Measurements from ENCODE around the gene RALY. TPM values are rescaled to one million over a fixed set of nuclear protein-coding genes. Genes with fewer than 3 reads are reported as not detected.

RALY gene
- total and polyA plus RNA-seq, 4 donors = 114 to 148 (median 127) TPM

GRCh38 chr20:34110025-34110744 lies 116.5 kb downstream of the RALY start:
- peaks cover 0 to 2% of the 10 kb centered on the region in 2 donors for H3K36me3 ChIP-seq (ENCODE audit: control insufficient read depth in 1 of 2, insufficient read depth in 2 of 2, low read length in 1 of 2)
- peaks cover 5 to 6% of the 10 kb centered on the region in 2 donors for H3K4me1 ChIP-seq (ENCODE audit: control insufficient read depth in 1 of 2, insufficient read depth in 2 of 2, low read length in 2 of 2)
- peak overlapping the region; percentile 78 to 95 for H3K4me3 ChIP-seq (ENCODE audit: low read length in 2 of 2)
- H3K9me3 ChIP-seq (ENCODE audit: control insufficient read depth, low read length) = no peaks in the 10 kb centered on the region
- DNase-seq (no peak), ATAC-seq (ENCODE audit: low FRiP score) (no peak)
- H3K27me3 ChIP-seq (ENCODE audit: control insufficient read depth in 1 of 2, insufficient read depth in 2 of 2, low read length in 1 of 2) = no peaks in the 10 kb centered on the region
- intact Hi-C loops (cut with DNase I) = no loop called here
- peak overlapping the region in 1 of 2 donors; percentile 2 for H3K27ac ChIP-seq (ENCODE audit: low read depth in 1 of 2, low read length in 2 of 2)
- 70 to 78% methylated on average over 10 of the region's 10 CpGs for WGBS, 2 donors

GRCh38 chr20:34110745-34111641 lies 117.3 kb downstream of the RALY start:
- H3K4me1 ChIP-seq (ENCODE audit: control insufficient read depth in 1 of 2, insufficient read depth in 2 of 2, low read length in 2 of 2) = peaks cover 5 to 6% of the 10 kb centered on the region in 2 donors
- peak overlapping the region; percentile 78 to 95 for H3K4me3 ChIP-seq (ENCODE audit: low read length in 2 of 2)
- 1 to 2% methylated on average over 22 of the region's 22 CpGs for WGBS, 2 donors
- H3K27me3 ChIP-seq (ENCODE audit: control insufficient read depth in 1 of 2, insufficient read depth in 2 of 2, low read length in 1 of 2) = no peaks in the 10 kb centered on the region
- intact Hi-C loops (cut with DNase I) = no loop called here
- no peaks in the 10 kb centered on the region for H3K9me3 ChIP-seq (ENCODE audit: control insufficient read depth, low read length)
- DNase-seq (no peak), ATAC-seq (ENCODE audit: low FRiP score) (no peak)
- H3K27ac ChIP-seq (ENCODE audit: low read depth in 1 of 2, low read length in 2 of 2) = peak overlapping the region; percentile 14 to 71
- peaks cover 0 to 1% of the 10 kb centered on the region in 2 donors for H3K36me3 ChIP-seq (ENCODE audit: control insufficient read depth in 1 of 2, insufficient read depth in 2 of 2, low read length in 1 of 2)

DNA sequence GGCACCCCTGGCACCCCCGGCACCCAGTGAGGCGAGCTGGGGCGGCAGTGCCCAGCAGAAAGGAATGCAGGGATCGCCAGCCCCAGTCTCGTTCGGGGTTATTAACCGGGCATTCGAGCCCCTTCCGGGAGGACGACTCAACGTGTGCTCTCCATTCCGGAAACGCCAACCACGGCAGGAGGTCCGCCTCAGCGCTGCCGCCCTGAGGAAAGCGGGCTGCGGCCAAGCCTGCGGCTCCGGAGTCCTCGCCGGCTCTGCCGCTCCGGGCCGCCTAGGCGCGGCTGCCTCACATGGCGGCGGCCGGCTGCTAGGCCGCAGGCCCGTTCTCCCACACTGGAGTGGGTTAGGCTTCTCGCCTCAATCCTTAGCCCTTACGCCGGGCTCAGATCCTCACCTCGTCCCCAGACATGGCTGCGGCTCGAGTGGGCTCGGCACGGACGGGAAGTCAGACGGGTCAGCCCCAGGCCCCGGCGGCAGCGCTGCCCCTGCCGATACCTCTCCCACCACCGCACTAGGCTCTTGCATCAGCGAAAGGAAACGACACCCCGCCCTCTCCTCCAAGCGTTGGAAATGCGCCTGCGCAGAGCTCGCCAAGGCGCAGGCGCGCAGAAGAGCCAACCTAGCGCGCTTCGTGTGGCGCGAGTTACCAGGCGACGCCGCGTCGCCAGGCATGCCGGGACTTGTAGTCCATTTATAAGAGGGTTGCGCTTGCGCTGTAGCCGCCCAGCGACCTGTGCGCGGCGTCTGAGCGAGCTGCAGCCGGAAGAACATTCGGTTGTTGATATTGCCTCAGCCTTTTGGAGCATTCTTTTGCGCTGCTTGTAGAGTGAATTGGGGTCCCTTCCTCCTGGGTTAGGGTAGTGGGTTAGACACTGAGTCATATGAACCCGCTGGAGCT lies 118.2 kb downstream of the RALY start, which contains the start of gene EIF2S2:
Gene EIF2S2, minus strand, starts transcription at position 542 of the 898 bp plus-strand sequence. Its CDS starts 133 bp downstream, at position 409.
- intact Hi-C loops (cut with DNase I) = no loop called here
- ATAC-seq (ENCODE audit: low FRiP score) (peak; percentile 98), DNase-seq (peak; percentile 97 to 98)
- 0% methylated on average over 79 to 81 of the region's 81 CpGs for WGBS, 2 donors
- Histone ChIP-seq H3K27me3 (ENCODE audit: control insufficient read depth in 1 of 2, insufficient read depth in 2 of 2, low read length in 1 of 2) (no peaks in the 10 kb centered on the region), H3K36me3 (ENCODE audit: control insufficient read depth in 1 of 2, insufficient read depth in 2 of 2, low read length in 1 of 2) (peaks cover 0 to 1% of the 10 kb centered on the region in 2 donors), H3K9me3 (ENCODE audit: control insufficient read depth, low read length) (no peaks in the 10 kb centered on the region), H3K4me1 (ENCODE audit: control insufficient read depth in 1 of 2, insufficient read depth in 2 of 2, low read length in 2 of 2) (peaks cover 5 to 6% of the 10 kb centered on the region in 2 donors), H3K27ac (ENCODE audit: low read depth in 1 of 2, low read length in 2 of 2) (peak within 1 kb of the TSS; percentile 14 to 77), H3K4me3 (ENCODE audit: low read length in 2 of 2) (peak within 1 kb of the TSS; percentile 78 to 95)

DNA sequence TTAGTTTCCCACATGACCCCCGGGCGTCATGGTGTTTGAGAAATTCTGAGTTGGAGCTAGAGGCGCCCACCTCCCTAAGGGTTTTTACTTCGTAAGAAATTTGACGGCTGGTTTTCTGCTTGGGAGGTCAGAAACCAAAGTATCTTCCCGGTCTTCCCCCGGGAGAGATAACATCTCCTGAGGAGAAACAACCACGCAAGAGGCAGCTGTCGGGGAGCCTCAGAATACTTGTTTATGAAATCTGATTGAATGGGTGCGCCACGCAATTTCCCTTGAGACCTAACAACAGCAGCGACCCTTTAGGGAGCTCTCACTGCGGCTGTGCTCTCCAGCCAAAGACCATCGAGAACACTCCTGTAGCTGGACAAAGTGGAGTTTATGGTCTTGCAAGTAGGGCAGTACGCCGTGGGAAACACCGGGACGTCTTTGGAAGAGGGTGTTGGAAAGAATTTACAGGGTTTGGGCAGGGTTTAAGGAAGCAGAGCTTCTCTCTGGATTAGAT lies 118.9 kb downstream of the RALY start:
- Histone ChIP-seq H3K27me3 (ENCODE audit: control insufficient read depth in 1 of 2, insufficient read depth in 2 of 2, low read length in 1 of 2) (no peaks in the 10 kb centered on the region), H3K27ac (ENCODE audit: low read depth in 1 of 2, low read length in 2 of 2) (peak overlapping the region in 1 of 2 donors; percentile 77), H3K36me3 (ENCODE audit: control insufficient read depth in 1 of 2, insufficient read depth in 2 of 2, low read length in 1 of 2) (peaks cover 0 to 1% of the 10 kb centered on the region in 2 donors), H3K9me3 (ENCODE audit: control insufficient read depth, low read length) (no peaks in the 10 kb centered on the region), H3K4me3 (ENCODE audit: low read length in 2 of 2) (peak overlapping the region; percentile 37 to 64), H3K4me1 (ENCODE audit: control insufficient read depth in 1 of 2, insufficient read depth in 2 of 2, low read length in 2 of 2) (peaks cover 5 to 6% of the 10 kb centered on the region in 2 donors)
- intact Hi-C loops (cut with DNase I) = no loop called here
- peak; percentile 20 for ATAC-seq (ENCODE audit: low FRiP score)
- 0 to 1% methylated on average over 18 of the region's 18 CpGs for WGBS, 2 donors
- DNase-seq = no peak

DNA sequence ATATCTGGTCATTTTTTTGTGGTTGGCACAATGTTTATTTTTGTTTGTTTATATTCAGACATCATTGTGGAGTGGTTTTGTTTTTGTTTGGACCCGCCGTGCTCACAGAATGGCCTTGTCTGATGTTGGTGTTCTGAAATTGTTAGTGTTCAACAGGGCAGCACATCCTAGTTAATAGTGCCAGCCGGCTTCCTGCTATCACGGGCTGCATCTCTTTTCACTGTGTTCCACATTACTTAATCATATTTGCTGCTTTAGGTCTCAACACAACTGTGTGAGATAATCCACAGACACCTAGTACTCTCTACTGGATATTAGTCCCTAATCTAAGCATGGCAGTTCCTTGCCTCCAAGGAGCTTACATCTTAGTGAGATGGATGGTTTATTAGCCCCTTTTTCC lies 121.1 kb downstream of the RALY start:
- no peak overlapping the region for H3K4me3 ChIP-seq (ENCODE audit: low read length in 2 of 2)
- no peaks in the 10 kb centered on the region for H3K9me3 ChIP-seq (ENCODE audit: control insufficient read depth, low read length)
- no peak overlapping the region for H3K27ac ChIP-seq (ENCODE audit: low read depth in 1 of 2, low read length in 2 of 2)
- 84 to 87% methylated on average over 4 of the region's 4 CpGs for WGBS, 2 donors
- H3K4me1 ChIP-seq (ENCODE audit: control insufficient read depth in 1 of 2, insufficient read depth in 2 of 2, low read length in 2 of 2) = peaks cover 4 to 5% of the 10 kb centered on the region in 2 donors
- ATAC-seq (ENCODE audit: low FRiP score) = no peak
- DNase-seq = no peak
- H3K27me3 ChIP-seq (ENCODE audit: control insufficient read depth in 1 of 2, insufficient read depth in 2 of 2, low read length in 1 of 2) = no peaks in the 10 kb centered on the region
- H3K36me3 ChIP-seq (ENCODE audit: control insufficient read depth in 1 of 2, insufficient read depth in 2 of 2, low read length in 1 of 2) = no peaks in the 10 kb centered on the region
- intact Hi-C loops (cut with DNase I) = no loop called here

DNA sequence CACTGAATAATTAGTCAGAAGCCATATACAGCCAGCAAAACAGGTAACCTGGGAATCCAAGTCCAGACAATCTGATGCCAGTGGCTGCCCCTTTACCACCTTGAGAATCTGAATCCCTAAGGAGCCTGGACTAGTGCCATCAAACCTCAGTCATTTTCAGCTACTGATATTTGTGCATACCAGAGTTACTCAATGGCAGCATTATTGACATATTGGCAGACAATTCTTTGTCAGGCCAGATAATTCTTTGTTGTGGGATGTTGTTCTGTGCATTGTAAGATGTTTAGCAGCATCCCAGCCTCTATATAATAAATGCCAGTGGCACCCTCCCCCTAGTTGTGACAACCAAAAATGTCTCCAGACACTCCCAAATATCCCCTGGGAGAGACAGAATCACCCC lies 121.5 kb downstream of the RALY start:
- Histone ChIP-seq H3K27me3 (ENCODE audit: control insufficient read depth in 1 of 2, insufficient read depth in 2 of 2, low read length in 1 of 2) (no peaks in the 10 kb centered on the region), H3K9me3 (ENCODE audit: control insufficient read depth, low read length) (no peaks in the 10 kb centered on the region), H3K4me1 (ENCODE audit: control insufficient read depth in 1 of 2, insufficient read depth in 2 of 2, low read length in 2 of 2) (peaks cover 4 to 5% of the 10 kb centered on the region in 2 donors), H3K27ac (ENCODE audit: low read depth in 1 of 2, low read length in 2 of 2) (no peak overlapping the region), H3K36me3 (ENCODE audit: control insufficient read depth in 1 of 2, insufficient read depth in 2 of 2, low read length in 1 of 2) (no peaks in the 10 kb centered on the region), H3K4me3 (ENCODE audit: low read length in 2 of 2) (no peak overlapping the region)
- no peak for DNase-seq
- intact Hi-C loops (cut with DNase I) = no loop called here
- no peak for ATAC-seq (ENCODE audit: low FRiP score)

- Histone ChIP-seq H3K27ac (ENCODE audit: low read depth in 1 of 2, low read length in 2 of 2) (no peak overlapping the region), H3K27me3 (ENCODE audit: control insufficient read depth in 1 of 2, insufficient read depth in 2 of 2, low read length in 1 of 2) (no peaks in the 10 kb centered on the region), H3K4me1 (ENCODE audit: control insufficient read depth in 1 of 2, insufficient read depth in 2 of 2, low read length in 2 of 2) (no peaks in the 10 kb centered on the region), H3K9me3 (ENCODE audit: control insufficient read depth, low read length) (no peaks in the 10 kb centered on the region), H3K4me3 (ENCODE audit: low read length in 2 of 2) (no peak overlapping the region), H3K36me3 (ENCODE audit: control insufficient read depth in 1 of 2, insufficient read depth in 2 of 2, low read length in 1 of 2) (no peaks in the 10 kb centered on the region)
- no peak for ATAC-seq (ENCODE audit: low FRiP score)
- intact Hi-C loops (cut with DNase I) = loop anchor here in 1 of 2 donors (10.0 kb wide), 1 partner anchor 185 kb away; no protein-coding TSS in a partner anchor
- 90 to 96% methylated on average over 2 of the region's 2 CpGs for WGBS, 2 donors
- DNase-seq = no peak
Observed at GRCh38 chr20:34120213-34120612, 126.5 kb downstream of the RALY start.

Data from aorta (tissue), 5 donors.